ENCODE data around the gene DMD. TPM values are rescaled to one million over a fixed set of nuclear protein-coding genes. Genes with fewer than 3 reads are reported as not detected.

The DMD gene
- total RNA-seq, 6 experiments from 2014 or later, result 18.7 to 43.4 (median 32.9) TPM

GRCh38 chrX:33032700-33033099 lies 178.6 kb downstream of the DMD start:
- Histone ChIP-seq H3K36me3 (no peaks in the 10 kb centered on the region), H3K9me3 (no peaks in the 10 kb centered on the region), H3K27me3 (no peaks in the 10 kb centered on the region), H3K4me3 (no peak overlapping the region), H3K4me1 (no peaks in the 10 kb centered on the region), H3K27ac (no peak overlapping the region)
- ATAC-seq (no peak), DNase-seq (no peak)
- intact Hi-C loops (cut with DNase I), result no loop called here
- 51% methylated on average over 3 of the region's 3 CpGs for WGBS (ENCODE audit: insufficient coverage, low coverage, low lambda C conversion rate, missing lambda C conversion rate)
- no peak for TF ChIP-seq POLR2A (IDR thresholded peaks at IDR 0.05)

GRCh38 chrX:33014949-33015348 lies 196.4 kb downstream of the DMD start:
- WGBS (ENCODE audit: insufficient coverage, low coverage, low lambda C conversion rate, missing lambda C conversion rate), result 34% methylated on average over 6 of the region's 6 CpGs
- Histone ChIP-seq H3K9me3 (no peaks in the 10 kb centered on the region), H3K4me1 (no peaks in the 10 kb centered on the region), H3K4me3 (no peak overlapping the region), H3K27me3 (peaks cover 0 to 5% of the 10 kb centered on the region in 2 donors), H3K36me3 (no peaks in the 10 kb centered on the region), H3K27ac (no peak overlapping the region)
- ATAC-seq (no peak), DNase-seq (no peak)
- TF ChIP-seq POLR2A (IDR thresholded peaks at IDR 0.05) (no peak), CTCF (IDR thresholded peaks at IDR 0.05) (no peak)
- intact Hi-C loops (cut with DNase I), result no loop called here

GRCh38 chrX:33014086-33014485 lies 197.3 kb downstream of the DMD start:
- ATAC-seq (no peak), DNase-seq (no peak)
- 58% methylated on average over 3 of the region's 3 CpGs for WGBS (ENCODE audit: insufficient coverage, low coverage, low lambda C conversion rate, missing lambda C conversion rate)
- no peak overlapping the region for H3K27ac ChIP-seq
- TF ChIP-seq POLR2A (IDR thresholded peaks at IDR 0.05) (no peak), CTCF (IDR thresholded peaks at IDR 0.05) (no peak)
- H3K27me3 ChIP-seq, result peaks cover 0 to 2% of the 10 kb centered on the region in 2 donors
- intact Hi-C loops (cut with DNase I), result no loop called here
- H3K36me3 ChIP-seq, result no peaks in the 10 kb centered on the region
- no peaks in the 10 kb centered on the region for H3K4me1 ChIP-seq
- no peaks in the 10 kb centered on the region for H3K9me3 ChIP-seq
- H3K4me3 ChIP-seq, result no peak overlapping the region

GRCh38 chrX:33001107-33001506 lies 210.2 kb downstream of the DMD start:
- no peak for DNase-seq
- Histone ChIP-seq H3K36me3 (no peaks in the 10 kb centered on the region), H3K27ac (no peak overlapping the region), H3K4me3 (no peak overlapping the region), H3K4me1 (no peaks in the 10 kb centered on the region), H3K27me3 (no peaks in the 10 kb centered on the region), H3K9me3 (no peaks in the 10 kb centered on the region)
- intact Hi-C loops (cut with DNase I), result no loop called here
- no peak for TF ChIP-seq CTCF (IDR thresholded peaks at IDR 0.05)
- no peak for TF ChIP-seq POLR2A (IDR thresholded peaks at IDR 0.05)
- ATAC-seq, result no peak

GRCh38 chrX:32998776-32999175 lies 212.6 kb downstream of the DMD start:
- no peak overlapping the region for H3K27ac ChIP-seq
- WGBS (ENCODE audit: insufficient coverage, low coverage, low lambda C conversion rate, missing lambda C conversion rate), result 68% methylated on average over 4 of the region's 4 CpGs
- intact Hi-C loops (cut with DNase I), result no loop called here
- DNase-seq (no peak), ATAC-seq (no peak)
- no peak overlapping the region for H3K4me3 ChIP-seq
- H3K27me3 ChIP-seq, result peaks cover 0 to 4% of the 10 kb centered on the region in 2 donors
- H3K36me3 ChIP-seq, result no peaks in the 10 kb centered on the region
- H3K4me1 ChIP-seq, result no peaks in the 10 kb centered on the region
- H3K9me3 ChIP-seq, result no peaks in the 10 kb centered on the region
- TF ChIP-seq POLR2A (IDR thresholded peaks at IDR 0.05) (no peak), CTCF (IDR thresholded peaks at IDR 0.05) (no peak)
